Measurements from ENCODE around the gene RIN3. TPM values are rescaled to one million over a fixed set of nuclear protein-coding genes. Genes with fewer than 3 reads are reported as not detected.

The RIN3 gene
- total and polyA plus RNA-seq, 10 of the 15 experiments (the other 5 are each of a cell fraction or from before 2014, with no cell fraction given): 0.91 to 23.3 (median 6.3) TPM

DNA sequence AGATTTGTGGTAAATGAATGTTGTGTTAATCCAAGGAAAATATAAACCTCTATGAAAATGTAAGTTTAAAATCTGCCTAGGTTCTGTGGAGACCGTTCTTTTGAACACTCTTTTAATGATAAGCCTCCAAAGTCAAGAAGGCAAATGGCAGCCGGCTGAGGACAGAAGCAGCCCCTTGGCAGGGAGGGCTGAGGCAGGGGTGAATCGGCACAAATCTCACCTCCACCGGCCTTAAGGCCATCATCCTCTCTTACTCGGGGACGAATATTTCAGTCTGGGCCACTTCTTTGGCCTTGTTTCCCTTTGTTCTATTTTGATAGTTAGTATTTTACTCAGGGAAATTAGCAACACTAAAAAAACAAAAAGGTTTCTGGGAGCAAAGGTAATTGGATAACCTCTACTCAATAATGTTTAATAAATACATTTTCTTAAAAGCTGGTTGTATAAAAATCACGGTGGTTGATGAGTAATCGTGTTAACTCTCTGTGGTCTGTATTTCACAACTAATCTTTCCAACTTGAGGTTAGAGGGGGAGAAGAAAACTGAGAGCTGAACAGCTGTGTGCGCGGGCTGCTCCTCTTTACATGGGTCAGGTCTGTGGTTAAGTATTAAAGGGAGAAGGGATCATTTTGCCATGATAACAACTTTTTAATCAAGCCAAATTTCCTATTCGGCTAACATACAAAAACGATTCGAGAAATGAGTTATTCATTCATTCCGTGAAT lies 216.2 kb downstream of the RIN3 start (continued):
- TF ChIP-seq SIN3A (IDR thresholded peaks at IDR 0.05; ENCODE audit: low read depth, low read length) (no peak), NFYB (IDR thresholded peaks at IDR 0.05; ENCODE audit: insufficient read depth, low read depth, low read length) (no peak), POLR2AphosphoS5 (IDR thresholded peaks at IDR 0.05; ENCODE audit: low read length) (no peak), ZBED1 (IDR thresholded peaks at IDR 0.05; ENCODE audit: borderline replicate concordance) (no peak), MTA2 (IDR thresholded peaks at IDR 0.05; ENCODE audit: low read depth) (peak; percentile 74), TCF12 (IDR thresholded peaks at IDR 0.05; ENCODE audit: low read depth, low read length) (peak; percentile 97), SUZ12 (IDR thresholded peaks at IDR 0.05; ENCODE audit: unreplicated experiment) (no peak), ESRRA (IDR thresholded peaks at IDR 0.05; ENCODE audit: low read length) (no peak), TBL1XR1 (IDR thresholded peaks at IDR 0.05; ENCODE audit: low read depth, low read length) (0 out of 2 replicates have a peak, but pooled peaks have one; percentile 42), ZNF274 (IDR thresholded peaks at IDR 0.05; ENCODE audit: insufficient read depth, insufficient read length) (no peak), JUND (IDR thresholded peaks at IDR 0.05; ENCODE audit: low read depth, low read length) (no peak), KDM1A (IDR thresholded peaks at IDR 0.05; ENCODE audit: borderline replicate concordance) (no peak), ATF7 (IDR thresholded peaks at IDR 0.05; ENCODE audit: low read depth) (peak; percentile 67; the same call in 1 of the 2 replicates), SUPT20H (IDR thresholded peaks at IDR 0.05; ENCODE audit: borderline replicate concordance, control insufficient read depth, low read depth, low read length) (no peak), RCOR1 (conservative IDR thresholded peaks at IDR 0.05; ENCODE audit: low read depth, low read length) (no peak), POU2F2 (IDR thresholded peaks at IDR 0.05; ENCODE audit: borderline replicate concordance, low read depth, low read length) (peak; percentile 47; the same call in 1 of the 3 replicates)
- TF ChIP-seq, protein P1, sequence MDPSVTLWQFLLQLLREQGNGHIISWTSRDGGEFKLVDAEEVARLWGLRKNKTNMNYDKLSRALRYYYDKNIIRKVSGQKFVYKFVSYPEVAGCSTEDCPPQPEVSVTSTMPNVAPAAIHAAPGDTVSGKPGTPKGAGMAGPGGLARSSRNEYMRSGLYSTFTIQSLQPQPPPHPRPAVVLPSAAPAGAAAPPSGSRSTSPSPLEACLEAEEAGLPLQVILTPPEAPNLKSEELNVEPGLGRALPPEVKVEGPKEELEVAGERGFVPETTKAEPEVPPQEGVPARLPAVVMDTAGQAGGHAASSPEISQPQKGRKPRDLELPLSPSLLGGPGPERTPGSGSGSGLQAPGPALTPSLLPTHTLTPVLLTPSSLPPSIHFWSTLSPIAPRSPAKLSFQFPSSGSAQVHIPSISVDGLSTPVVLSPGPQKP (IDR thresholded peaks at IDR 0.05; ENCODE audit: low read depth, low read length): no peak
- TF ChIP-seq, protein P2, sequence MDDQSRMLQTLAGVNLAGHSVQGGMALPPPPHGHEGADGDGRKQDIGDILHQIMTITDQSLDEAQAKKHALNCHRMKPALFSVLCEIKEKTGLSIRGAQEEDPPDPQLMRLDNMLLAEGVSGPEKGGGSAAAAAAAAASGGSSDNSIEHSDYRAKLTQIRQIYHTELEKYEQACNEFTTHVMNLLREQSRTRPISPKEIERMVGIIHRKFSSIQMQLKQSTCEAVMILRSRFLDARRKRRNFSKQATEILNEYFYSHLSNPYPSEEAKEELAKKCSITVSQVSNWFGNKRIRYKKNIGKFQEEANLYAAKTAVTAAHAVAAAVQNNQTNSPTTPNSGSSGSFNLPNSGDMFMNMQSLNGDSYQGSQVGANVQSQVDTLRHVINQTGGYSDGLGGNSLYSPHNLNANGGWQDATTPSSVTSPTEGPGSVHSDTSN (IDR thresholded peaks at IDR 0.05; ENCODE audit: insufficient replicate concordance, low read depth, low read length): no peak
- TF ChIP-seq, protein P3, sequence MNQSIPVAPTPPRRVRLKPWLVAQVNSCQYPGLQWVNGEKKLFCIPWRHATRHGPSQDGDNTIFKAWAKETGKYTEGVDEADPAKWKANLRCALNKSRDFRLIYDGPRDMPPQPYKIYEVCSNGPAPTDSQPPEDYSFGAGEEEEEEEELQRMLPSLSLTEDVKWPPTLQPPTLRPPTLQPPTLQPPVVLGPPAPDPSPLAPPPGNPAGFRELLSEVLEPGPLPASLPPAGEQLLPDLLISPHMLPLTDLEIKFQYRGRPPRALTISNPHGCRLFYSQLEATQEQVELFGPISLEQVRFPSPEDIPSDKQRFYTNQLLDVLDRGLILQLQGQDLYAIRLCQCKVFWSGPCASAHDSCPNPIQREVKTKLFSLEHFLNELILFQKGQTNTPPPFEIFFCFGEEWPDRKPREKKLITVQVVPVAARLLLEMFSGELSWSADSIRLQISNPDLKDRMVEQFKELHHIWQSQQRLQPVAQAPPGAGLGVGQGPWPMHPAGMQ (IDR thresholded peaks at IDR 0.05; ENCODE audit: borderline replicate concordance): no peak
- TF ChIP-seq, protein P4, sequence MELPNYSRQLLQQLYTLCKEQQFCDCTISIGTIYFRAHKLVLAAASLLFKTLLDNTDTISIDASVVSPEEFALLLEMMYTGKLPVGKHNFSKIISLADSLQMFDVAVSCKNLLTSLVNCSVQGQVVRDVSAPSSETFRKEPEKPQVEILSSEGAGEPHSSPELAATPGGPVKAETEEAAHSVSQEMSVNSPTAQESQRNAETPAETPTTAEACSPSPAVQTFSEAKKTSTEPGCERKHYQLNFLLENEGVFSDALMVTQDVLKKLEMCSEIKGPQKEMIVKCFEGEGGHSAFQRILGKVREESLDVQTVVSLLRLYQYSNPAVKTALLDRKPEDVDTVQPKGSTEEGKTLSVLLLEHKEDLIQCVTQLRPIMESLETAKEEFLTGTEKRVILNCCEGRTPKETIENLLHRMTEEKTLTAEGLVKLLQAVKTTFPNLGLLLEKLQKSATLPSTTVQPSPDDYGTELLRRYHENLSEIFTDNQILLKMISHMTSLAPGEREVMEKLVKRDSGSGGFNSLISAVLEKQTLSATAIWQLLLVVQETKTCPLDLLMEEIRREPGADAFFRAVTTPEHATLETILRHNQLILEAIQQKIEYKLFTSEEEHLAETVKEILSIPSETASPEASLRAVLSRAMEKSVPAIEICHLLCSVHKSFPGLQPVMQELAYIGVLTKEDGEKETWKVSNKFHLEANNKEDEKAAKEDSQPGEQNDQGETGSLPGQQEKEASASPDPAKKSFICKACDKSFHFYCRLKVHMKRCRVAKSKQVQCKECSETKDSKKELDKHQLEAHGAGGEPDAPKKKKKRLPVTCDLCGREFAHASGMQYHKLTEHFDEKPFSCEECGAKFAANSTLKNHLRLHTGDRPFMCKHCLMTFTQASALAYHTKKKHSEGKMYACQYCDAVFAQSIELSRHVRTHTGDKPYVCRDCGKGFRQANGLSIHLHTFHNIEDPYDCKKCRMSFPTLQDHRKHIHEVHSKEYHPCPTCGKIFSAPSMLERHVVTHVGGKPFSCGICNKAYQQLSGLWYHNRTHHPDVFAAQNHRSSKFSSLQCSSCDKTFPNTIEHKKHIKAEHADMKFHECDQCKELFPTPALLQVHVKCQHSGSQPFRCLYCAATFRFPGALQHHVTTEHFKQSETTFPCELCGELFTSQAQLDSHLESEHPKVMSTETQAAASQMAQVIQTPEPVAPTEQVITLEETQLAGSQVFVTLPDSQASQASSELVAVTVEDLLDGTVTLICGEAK (IDR thresholded peaks at IDR 0.05; ENCODE audit: borderline replicate concordance): no peak
- TF ChIP-seq, protein P5, sequence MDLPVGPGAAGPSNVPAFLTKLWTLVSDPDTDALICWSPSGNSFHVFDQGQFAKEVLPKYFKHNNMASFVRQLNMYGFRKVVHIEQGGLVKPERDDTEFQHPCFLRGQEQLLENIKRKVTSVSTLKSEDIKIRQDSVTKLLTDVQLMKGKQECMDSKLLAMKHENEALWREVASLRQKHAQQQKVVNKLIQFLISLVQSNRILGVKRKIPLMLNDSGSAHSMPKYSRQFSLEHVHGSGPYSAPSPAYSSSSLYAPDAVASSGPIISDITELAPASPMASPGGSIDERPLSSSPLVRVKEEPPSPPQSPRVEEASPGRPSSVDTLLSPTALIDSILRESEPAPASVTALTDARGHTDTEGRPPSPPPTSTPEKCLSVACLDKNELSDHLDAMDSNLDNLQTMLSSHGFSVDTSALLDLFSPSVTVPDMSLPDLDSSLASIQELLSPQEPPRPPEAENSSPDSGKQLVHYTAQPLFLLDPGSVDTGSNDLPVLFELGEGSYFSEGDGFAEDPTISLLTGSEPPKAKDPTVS (IDR thresholded peaks at IDR 0.05; ENCODE audit: low read depth, low read length): no peak
